WTC11 (cell line): Measurements from ENCODE around the gene C1QTNF8. TPM values are rescaled to one million over a fixed set of nuclear protein-coding genes. Genes with fewer than 3 reads are reported as not detected.

ENCODE experiments used
- ATAC-seq: fragments of 200-7000 bp; cut with Tn5 transposase; 2 replicates; pipeline ENCODE4 v1.10.0; 2021; ENCODE audit warnings: mild to moderate bottlenecking, moderate library complexity
- CTCF ChIA-PET: fragments of 300-600 bp; sonication (Branson Sonifier 250); formaldehyde crosslinking; loops from one replicate; lab custom pipeline; 2021; ENCODE audit warnings: antibody characterized with exemption; lab: Charles Lee
- POLR2A ChIA-PET: fragments of 350-600 bp; sonication (Branson Sonifier 250); formaldehyde crosslinking; loops from one replicate; lab custom pipeline; 2021; ENCODE audit warnings: antibody characterized with exemption; lab: Charles Lee
- DNase-seq: peaks from one replicate; pipeline ENCODE4 v3.0.0; 2021; ENCODE audit warnings: low spot score
- H3K27ac Mint-ChIP-seq: 2 replicates; pipeline ENCODE4 v1.8.0; 2021; ENCODE audit warnings: mixed read lengths
- H3K27me3 Mint-ChIP-seq: 2 replicates; pipeline ENCODE4 v1.8.0; 2021; ENCODE audit warnings: low read depth, mild to moderate bottlenecking, moderate library complexity, mixed read lengths
- H3K36me3 Mint-ChIP-seq: 2 replicates; pipeline ENCODE4 v1.8.0; 2021; ENCODE audit warnings: mixed read lengths
- H3K4me1 Mint-ChIP-seq: 2 replicates; pipeline ENCODE4 v1.8.0; 2022; ENCODE audit warnings: mixed read lengths
- H3K4me3 Mint-ChIP-seq: 2 replicates; pipeline ENCODE4 v1.8.0; 2021; ENCODE audit warnings: mild to moderate bottlenecking, moderate library complexity, mixed read lengths
- H3K9me3 Mint-ChIP-seq: 2 replicates; pipeline ENCODE4 v1.8.0; 2021; ENCODE audit warnings: mixed read lengths
- GTF2I ChIP-seq: fragments of 250-450 bp; sonication (Bioruptor Pico); conservative IDR thresholded peaks from 2 replicates; pipeline ENCODE4 v1.4.0; 2021; ENCODE audit warnings: mild to moderate bottlenecking
- IRF2 ChIP-seq: sonication (generic); formaldehyde crosslinking; IDR thresholded peaks from 2 replicates; pipeline ENCODE4 v1.8.0; 2022; ENCODE audit warnings: low read depth, missing genetic modification reagents, borderline replicate concordance
- PRRX2 ChIP-seq: fragments of 250-450 bp; sonication (Bioruptor Pico); IDR thresholded peaks from 2 replicates; pipeline ENCODE4 v1.8.0; 2021; ENCODE audit warnings: mild to moderate bottlenecking
- TCF7 ChIP-seq: sonication (generic); formaldehyde crosslinking; IDR thresholded peaks from 2 replicates; pipeline ENCODE4 v1.8.0; 2022; ENCODE audit warnings: mild to moderate bottlenecking, low read depth, missing genetic modification reagents, moderate library complexity
- ZNF121 ChIP-seq: sonication (generic); formaldehyde crosslinking; IDR thresholded peaks from 2 replicates; pipeline ENCODE4 v1.8.0; 2023; ENCODE audit warnings: missing genetic modification reagents
- ZNF138 ChIP-seq: sonication (generic); formaldehyde crosslinking; conservative IDR thresholded peaks from 2 replicates; pipeline ENCODE4 v1.8.1; 2022; ENCODE audit warnings: mild to moderate bottlenecking, moderate library complexity, missing genetic modification reagents
- ZNF263 ChIP-seq: sonication (generic); formaldehyde crosslinking; IDR thresholded peaks from 2 replicates; pipeline ENCODE4 v1.8.1; 2022; ENCODE audit warnings: low read depth, mild to moderate bottlenecking, moderate library complexity, missing genetic modification reagents
- total RNA-seq: library from RNA; stranded (reverse); gene quantifications from 3 replicates; pipeline ENCODE4 v1.2.3, GENCODE V29; 2021
- TF ChIP-seq, protein P1 (sequence below): sonication (generic); formaldehyde crosslinking; IDR thresholded peaks from 2 replicates; pipeline ENCODE4 v1.8.0; 2022; ENCODE audit warnings: mild to moderate bottlenecking, missing genetic modification reagents
- TF ChIP-seq, protein P2 (sequence below): sonication (generic); formaldehyde crosslinking; IDR thresholded peaks from 2 replicates; pipeline ENCODE4 v1.8.0; 2023; ENCODE audit warnings: missing genetic modification reagents
- TF ChIP-seq, protein P3 (sequence below): fragments of 250-450 bp; sonication (Bioruptor Pico); IDR thresholded peaks from 2 replicates; pipeline ENCODE4 v1.9.0; 2021; ENCODE audit warnings: mild to moderate bottlenecking
- TF ChIP-seq, protein P4 (sequence below): sonication (generic); formaldehyde crosslinking; IDR thresholded peaks from 2 replicates; pipeline ENCODE4 v1.8.0; 2022; ENCODE audit warnings: missing genetic modification reagents
- TF ChIP-seq, protein P5 (sequence below): sonication (generic); formaldehyde crosslinking; IDR thresholded peaks from 2 replicates; pipeline ENCODE4 v1.8.1; 2022; ENCODE audit warnings: mild to moderate bottlenecking, moderate library complexity, missing genetic modification reagents
- TF ChIP-seq, protein P6 (sequence below): sonication (generic); formaldehyde crosslinking; IDR thresholded peaks from 2 replicates; pipeline ENCODE4 v1.8.0; 2023; ENCODE audit warnings: mild to moderate bottlenecking, missing genetic modification reagents
- TF ChIP-seq, protein P7 (sequence below): sonication (generic); formaldehyde crosslinking; IDR thresholded peaks from 2 replicates; pipeline ENCODE4 v1.8.1; 2022; ENCODE audit warnings: mild to moderate bottlenecking, missing genetic modification reagents, moderate library complexity, borderline replicate concordance
- TF ChIP-seq, protein P8 (sequence below): sonication (generic); formaldehyde crosslinking; IDR thresholded peaks from 2 replicates; pipeline ENCODE4 v1.8.0; 2023; ENCODE audit warnings: missing genetic modification reagents, mild to moderate bottlenecking, borderline replicate concordance

Gene C1QTNF8
- total RNA-seq, 1 experiment from 2014 or later: 0.13 TPM

DNA sequence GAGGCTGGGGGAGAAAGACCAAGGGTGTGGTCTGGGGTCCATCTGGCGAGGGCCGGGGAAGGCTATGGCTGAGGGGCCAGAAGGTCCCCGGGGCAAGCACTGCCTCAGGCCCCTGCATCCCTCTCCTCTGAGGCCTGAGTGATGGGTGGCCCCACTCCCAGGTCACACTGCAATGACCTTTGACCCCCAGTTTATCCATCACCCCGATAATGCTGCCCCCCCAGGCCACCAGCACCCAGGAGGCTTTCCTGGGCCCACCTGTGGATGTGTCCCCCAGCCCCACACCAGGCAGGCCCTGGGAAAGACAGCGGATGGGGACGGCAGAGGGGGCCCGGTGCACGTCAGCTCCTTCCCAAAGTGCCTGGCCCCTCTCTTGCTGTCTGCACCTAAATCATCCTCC lies 34.3 kb upstream of the C1QTNF8 start:
- H3K9me3 Mint-ChIP-seq: no peaks in the 10 kb centered on the region
- ATAC-seq: no peak
- H3K4me3 Mint-ChIP-seq: no peak overlapping the region
- no peak for DNase-seq
- ChIA-PET CTCF (interaction anchor here (0.5 kb wide), 1 partner anchor 179 kb away, joined by 4 read pairs; no protein-coding TSS in a partner anchor), POLR2A (no interaction called here)
- H3K27me3 Mint-ChIP-seq: no peaks in the 10 kb centered on the region
- no peaks in the 10 kb centered on the region for H3K4me1 Mint-ChIP-seq
- TF ChIP-seq, protein P1, sequence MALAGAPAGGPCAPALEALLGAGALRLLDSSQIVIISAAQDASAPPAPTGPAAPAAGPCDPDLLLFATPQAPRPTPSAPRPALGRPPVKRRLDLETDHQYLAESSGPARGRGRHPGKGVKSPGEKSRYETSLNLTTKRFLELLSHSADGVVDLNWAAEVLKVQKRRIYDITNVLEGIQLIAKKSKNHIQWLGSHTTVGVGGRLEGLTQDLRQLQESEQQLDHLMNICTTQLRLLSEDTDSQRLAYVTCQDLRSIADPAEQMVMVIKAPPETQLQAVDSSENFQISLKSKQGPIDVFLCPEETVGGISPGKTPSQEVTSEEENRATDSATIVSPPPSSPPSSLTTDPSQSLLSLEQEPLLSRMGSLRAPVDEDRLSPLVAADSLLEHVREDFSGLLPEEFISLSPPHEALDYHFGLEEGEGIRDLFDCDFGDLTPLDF: no peak
- TF ChIP-seq, protein P2, sequence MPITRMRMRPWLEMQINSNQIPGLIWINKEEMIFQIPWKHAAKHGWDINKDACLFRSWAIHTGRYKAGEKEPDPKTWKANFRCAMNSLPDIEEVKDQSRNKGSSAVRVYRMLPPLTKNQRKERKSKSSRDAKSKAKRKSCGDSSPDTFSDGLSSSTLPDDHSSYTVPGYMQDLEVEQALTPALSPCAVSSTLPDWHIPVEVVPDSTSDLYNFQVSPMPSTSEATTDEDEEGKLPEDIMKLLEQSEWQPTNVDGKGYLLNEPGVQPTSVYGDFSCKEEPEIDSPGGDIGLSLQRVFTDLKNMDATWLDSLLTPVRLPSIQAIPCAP (CRISPR knock-in tag): no peak
- TF ChIP-seq PRRX2 (CRISPR knock-in tag) (no peak), GTF2I (CRISPR knock-in tag) (no peak), IRF2 (CRISPR knock-in tag) (no peak), ZNF138 (CRISPR knock-in tag) (no peak), TCF7 (CRISPR knock-in tag) (no peak), ZNF121 (no peak), ZNF263 (CRISPR knock-in tag) (no peak)
- TF ChIP-seq, protein P3, sequence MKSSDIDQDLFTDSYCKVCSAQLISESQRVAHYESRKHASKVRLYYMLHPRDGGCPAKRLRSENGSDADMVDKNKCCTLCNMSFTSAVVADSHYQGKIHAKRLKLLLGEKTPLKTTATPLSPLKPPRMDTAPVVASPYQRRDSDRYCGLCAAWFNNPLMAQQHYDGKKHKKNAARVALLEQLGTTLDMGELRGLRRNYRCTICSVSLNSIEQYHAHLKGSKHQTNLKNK (CRISPR knock-in tag): no peak
- TF ChIP-seq, protein P4, sequence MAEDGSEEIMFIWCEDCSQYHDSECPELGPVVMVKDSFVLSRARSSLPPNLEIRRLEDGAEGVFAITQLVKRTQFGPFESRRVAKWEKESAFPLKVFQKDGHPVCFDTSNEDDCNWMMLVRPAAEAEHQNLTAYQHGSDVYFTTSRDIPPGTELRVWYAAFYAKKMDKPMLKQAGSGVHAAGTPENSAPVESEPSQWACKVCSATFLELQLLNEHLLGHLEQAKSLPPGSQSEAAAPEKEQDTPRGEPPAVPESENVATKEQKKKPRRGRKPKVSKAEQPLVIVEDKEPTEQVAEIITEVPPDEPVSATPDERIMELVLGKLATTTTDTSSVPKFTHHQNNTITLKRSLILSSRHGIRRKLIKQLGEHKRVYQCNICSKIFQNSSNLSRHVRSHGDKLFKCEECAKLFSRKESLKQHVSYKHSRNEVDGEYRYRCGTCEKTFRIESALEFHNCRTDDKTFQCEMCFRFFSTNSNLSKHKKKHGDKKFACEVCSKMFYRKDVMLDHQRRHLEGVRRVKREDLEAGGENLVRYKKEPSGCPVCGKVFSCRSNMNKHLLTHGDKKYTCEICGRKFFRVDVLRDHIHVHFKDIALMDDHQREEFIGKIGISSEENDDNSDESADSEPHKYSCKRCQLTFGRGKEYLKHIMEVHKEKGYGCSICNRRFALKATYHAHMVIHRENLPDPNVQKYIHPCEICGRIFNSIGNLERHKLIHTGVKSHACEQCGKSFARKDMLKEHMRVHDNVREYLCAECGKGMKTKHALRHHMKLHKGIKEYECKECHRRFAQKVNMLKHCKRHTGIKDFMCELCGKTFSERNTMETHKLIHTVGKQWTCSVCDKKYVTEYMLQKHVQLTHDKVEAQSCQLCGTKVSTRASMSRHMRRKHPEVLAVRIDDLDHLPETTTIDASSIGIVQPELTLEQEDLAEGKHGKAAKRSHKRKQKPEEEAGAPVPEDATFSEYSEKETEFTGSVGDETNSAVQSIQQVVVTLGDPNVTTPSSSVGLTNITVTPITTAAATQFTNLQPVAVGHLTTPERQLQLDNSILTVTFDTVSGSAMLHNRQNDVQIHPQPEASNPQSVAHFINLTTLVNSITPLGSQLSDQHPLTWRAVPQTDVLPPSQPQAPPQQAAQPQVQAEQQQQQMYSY: no peak
- TF ChIP-seq, protein P5, sequence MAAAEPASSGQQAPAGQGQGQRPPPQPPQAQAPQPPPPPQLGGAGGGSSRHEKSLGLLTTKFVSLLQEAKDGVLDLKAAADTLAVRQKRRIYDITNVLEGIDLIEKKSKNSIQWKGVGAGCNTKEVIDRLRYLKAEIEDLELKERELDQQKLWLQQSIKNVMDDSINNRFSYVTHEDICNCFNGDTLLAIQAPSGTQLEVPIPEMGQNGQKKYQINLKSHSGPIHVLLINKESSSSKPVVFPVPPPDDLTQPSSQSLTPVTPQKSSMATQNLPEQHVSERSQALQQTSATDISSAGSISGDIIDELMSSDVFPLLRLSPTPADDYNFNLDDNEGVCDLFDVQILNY: no peak
- TF ChIP-seq, protein P6, sequence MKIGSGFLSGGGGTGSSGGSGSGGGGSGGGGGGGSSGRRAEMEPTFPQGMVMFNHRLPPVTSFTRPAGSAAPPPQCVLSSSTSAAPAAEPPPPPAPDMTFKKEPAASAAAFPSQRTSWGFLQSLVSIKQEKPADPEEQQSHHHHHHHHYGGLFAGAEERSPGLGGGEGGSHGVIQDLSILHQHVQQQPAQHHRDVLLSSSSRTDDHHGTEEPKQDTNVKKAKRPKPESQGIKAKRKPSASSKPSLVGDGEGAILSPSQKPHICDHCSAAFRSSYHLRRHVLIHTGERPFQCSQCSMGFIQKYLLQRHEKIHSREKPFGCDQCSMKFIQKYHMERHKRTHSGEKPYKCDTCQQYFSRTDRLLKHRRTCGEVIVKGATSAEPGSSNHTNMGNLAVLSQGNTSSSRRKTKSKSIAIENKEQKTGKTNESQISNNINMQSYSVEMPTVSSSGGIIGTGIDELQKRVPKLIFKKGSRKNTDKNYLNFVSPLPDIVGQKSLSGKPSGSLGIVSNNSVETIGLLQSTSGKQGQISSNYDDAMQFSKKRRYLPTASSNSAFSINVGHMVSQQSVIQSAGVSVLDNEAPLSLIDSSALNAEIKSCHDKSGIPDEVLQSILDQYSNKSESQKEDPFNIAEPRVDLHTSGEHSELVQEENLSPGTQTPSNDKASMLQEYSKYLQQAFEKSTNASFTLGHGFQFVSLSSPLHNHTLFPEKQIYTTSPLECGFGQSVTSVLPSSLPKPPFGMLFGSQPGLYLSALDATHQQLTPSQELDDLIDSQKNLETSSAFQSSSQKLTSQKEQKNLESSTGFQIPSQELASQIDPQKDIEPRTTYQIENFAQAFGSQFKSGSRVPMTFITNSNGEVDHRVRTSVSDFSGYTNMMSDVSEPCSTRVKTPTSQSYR (CRISPR knock-in tag): no peak
- TF ChIP-seq, protein P7, sequence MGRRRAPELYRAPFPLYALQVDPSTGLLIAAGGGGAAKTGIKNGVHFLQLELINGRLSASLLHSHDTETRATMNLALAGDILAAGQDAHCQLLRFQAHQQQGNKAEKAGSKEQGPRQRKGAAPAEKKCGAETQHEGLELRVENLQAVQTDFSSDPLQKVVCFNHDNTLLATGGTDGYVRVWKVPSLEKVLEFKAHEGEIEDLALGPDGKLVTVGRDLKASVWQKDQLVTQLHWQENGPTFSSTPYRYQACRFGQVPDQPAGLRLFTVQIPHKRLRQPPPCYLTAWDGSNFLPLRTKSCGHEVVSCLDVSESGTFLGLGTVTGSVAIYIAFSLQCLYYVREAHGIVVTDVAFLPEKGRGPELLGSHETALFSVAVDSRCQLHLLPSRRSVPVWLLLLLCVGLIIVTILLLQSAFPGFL (CRISPR knock-in tag): no peak
- TF ChIP-seq, protein P8, sequence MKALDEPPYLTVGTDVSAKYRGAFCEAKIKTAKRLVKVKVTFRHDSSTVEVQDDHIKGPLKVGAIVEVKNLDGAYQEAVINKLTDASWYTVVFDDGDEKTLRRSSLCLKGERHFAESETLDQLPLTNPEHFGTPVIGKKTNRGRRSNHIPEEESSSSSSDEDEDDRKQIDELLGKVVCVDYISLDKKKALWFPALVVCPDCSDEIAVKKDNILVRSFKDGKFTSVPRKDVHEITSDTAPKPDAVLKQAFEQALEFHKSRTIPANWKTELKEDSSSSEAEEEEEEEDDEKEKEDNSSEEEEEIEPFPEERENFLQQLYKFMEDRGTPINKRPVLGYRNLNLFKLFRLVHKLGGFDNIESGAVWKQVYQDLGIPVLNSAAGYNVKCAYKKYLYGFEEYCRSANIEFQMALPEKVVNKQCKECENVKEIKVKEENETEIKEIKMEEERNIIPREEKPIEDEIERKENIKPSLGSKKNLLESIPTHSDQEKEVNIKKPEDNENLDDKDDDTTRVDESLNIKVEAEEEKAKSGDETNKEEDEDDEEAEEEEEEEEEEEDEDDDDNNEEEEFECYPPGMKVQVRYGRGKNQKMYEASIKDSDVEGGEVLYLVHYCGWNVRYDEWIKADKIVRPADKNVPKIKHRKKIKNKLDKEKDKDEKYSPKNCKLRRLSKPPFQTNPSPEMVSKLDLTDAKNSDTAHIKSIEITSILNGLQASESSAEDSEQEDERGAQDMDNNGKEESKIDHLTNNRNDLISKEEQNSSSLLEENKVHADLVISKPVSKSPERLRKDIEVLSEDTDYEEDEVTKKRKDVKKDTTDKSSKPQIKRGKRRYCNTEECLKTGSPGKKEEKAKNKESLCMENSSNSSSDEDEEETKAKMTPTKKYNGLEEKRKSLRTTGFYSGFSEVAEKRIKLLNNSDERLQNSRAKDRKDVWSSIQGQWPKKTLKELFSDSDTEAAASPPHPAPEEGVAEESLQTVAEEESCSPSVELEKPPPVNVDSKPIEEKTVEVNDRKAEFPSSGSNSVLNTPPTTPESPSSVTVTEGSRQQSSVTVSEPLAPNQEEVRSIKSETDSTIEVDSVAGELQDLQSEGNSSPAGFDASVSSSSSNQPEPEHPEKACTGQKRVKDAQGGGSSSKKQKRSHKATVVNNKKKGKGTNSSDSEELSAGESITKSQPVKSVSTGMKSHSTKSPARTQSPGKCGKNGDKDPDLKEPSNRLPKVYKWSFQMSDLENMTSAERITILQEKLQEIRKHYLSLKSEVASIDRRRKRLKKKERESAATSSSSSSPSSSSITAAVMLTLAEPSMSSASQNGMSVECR (CRISPR knock-in tag): no peak
- H3K27ac Mint-ChIP-seq: no peak overlapping the region
- no peaks in the 10 kb centered on the region for H3K36me3 Mint-ChIP-seq
